ENCODE data around the gene ZNF609.

- TF ChIP-seq POLR2A (IDR thresholded peaks at IDR 0.05; ENCODE audit: low read depth) (no peak), POLR2AphosphoS5 (IDR thresholded peaks at IDR 0.05) (no peak)
Measured at GRCh38 chr15:64705006-64705405, 244.6 kb downstream of the ZNF609 start.
